Inflammatory macrophage treated with lipopolysaccharide for 1 hour (primary cell): ENCODE measurements around the gene GZMA.
A peak's percentile ranks its signal among the peaks of the same experiment; 100 is the strongest.

Source experiments
- DNase-seq, 2 donors: peaks; one replicate each; pipeline ENCODE4 v3.0.0-alpha.2; 2020 to 2022

Gene GZMA

DNA sequence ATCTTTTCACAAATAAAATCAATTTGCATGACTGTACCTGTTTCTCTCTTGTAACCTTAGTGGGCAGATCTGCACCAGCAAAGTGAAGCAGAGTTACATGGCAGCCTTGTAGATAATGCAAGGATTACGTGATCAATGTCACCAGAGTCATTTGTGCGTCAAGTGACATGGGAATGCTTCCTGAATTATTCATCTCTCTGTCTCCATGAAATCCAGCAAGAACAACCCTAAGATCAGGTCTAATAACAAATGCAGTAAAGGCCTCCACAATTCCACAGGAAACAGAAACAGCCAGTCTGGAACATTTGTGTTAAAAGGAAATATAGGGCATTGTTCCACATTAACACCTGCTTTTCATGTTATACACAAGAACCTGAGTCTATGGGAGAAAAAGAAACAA lies 7.8 kb downstream of the GZMA start:
- DNase-seq: no peak

DNA sequence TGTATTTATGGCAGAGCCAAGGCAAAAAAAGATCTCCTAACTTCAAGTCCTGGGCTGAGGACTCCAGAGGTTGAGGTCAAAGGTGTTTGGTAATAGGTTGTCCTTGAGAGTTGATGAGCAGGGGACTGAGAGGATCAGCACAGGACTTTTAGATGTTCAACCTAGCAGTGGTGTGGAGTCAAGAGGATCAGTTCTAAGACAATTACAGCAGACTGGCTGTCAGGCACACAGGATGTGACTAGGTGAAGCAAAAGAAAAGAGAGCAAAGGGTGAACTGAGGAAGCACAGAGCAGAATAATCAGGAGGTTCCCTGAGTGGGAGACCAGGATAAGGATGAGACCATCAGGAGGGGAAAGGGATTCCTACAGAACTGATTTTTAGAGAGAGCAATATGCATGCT lies 10.9 kb downstream of the GZMA start:
- no peak for DNase-seq

DNA sequence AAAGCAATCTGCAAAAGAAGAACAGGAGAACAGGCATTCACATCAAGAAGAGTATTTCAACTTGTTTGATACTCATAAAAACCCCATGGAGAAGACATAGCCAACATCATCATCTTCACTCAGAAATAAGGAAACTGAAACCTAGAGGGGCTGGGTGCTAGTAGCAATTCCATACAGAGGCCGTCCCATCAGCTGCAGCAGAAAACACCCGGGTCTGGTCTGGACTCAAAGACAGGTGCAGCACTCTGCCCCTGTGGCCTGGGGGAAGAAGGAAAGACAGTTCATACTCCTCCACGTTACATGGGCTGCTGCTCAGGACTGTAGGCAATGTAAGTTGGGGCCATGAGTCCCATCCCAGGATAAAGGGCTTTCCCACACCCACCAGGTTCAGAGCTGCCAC lies 11.6 kb downstream of the GZMA start:
- DNase-seq: no peak

DNA sequence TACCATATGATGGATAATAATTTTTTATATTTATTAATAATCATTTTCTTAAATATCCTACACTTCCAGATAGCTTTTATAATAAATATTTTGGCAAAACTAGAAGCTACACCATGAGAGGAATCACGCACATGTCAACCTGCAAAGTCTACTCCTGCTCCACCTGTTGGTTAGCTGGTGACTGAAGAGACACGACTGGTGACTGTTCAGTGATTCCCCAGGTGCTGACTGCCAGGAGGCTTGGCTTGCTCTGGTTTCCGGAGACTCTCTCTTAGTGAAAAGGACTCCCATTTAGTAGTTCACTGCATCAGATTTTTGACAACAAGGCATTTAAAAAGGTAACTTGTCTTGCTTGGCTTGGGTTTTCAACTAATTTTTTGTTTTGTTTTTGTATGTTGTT lies 20.9 kb downstream of the GZMA start:
- no peak for DNase-seq

DNA sequence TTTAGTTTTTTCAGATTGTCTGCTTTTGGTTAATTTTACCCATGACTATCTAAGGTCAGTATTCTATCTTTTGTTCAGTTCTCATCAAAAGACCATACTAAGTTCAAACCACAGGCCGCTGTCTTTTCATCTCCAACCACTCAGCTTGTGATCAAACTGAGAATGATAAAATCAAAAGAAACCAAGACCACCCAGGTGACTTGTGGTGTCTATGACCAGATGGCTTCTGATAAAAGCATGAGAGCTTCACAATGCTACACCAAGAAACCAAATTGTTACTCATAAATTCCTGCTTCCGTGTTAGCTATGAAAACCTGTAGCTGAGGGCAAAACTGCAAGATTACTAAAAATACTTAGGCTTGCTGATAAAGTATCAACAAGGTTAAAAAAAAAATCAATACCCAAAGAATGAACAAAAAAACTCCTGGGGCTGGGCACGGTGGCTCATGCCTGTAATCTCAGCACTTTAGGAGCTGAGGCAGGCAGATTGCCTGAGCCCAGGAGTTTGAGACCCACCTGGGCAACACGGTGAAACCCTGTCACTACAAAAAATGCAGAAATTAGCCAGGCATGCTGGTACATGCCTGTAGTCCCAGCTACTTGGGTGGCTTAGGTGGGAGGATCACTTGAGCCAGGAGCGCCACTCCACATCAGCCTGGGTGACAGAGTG lies 31.7 kb downstream of the GZMA start:
- DNase-seq: no peak

DNA sequence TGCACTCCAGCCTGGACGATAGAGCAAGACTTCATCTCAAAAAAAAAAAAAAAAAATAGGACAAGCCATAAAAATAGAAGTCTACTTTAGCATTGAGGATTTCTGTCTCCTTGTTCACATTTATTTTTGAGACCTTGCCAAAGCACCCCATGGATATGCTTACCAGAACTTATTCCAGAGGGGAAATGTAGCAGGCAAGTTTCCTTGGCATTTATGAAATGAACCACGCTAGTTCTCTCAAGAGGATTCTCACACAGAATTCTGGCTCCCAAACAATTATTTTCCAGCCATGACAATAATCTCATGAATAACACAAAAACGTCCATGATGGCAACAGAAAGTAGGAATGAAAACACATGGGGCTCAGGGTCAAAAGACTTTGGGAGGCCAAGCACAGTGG lies 34.1 kb downstream of the GZMA start:
- DNase-seq: no peak

DNA sequence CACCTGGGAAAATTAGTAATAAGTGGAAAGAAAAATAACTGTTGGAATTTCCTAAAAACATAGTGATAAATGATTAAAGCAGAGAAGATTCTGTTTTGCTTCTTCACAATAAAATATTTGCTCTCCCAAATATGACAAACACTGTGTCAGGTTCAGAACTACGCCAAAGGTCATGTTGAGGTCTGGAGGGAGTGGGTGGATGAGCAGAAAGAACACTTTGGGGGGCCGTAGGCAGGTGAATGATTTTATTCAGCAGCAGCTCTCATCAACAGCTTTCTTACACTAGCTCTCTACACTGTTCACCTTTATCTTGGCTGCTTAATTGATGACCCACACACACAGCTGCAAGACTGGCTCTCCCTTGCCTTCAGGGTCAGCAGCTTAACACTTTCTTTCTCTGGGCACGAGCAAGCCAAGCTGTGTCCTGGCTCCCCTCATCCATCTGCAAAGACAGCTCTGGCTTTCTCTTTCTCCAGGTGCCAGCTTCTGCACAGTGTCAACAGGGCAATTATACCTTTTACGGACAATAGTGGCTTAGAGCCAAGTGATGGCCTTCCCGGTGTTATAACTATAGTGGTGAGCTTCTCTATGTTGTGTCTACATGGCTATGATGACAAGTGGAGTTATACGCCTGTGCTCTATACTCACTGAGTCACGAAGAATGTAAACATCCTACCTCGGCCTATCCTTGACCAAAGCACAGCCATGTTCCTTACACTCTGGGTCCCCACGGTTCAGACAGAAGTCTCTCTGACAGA lies 38.6 kb downstream of the GZMA start:
- DNase-seq: no peak

DNA sequence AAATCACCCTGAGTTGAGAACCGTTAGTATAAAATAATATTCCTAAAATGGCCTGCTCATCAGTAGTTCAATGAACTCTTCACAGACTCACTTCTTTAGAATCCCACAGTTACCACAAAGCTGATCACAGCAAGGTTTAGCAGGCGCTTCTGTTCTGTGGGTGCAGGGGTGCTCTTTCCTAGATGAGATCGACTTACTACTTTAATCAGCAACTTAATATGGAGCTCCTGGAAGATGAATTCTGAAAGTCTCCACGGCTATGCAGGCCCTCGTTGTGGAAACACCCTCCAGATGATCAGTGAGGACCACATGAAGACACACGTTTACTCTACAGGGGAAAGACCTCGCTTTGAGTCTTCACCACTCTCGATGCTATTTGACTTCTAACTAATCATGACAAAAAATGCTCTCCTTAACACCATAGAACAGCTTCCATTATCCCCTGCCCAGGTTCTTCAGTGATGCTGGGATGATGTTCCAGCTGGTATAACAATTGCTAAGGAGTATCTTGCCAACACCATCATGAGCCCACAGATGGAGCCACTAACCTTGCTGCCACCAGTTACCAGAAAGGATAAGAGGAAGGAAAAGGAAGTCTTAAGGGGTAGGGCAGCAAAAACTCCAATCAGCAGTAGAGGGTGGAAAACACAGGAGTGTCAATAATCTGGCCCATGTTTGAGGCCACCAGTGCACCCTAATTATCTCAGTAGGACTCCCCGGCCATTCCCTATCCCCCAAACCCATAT lies 39.7 kb downstream of the GZMA start:
- DNase-seq: no peak

DNA sequence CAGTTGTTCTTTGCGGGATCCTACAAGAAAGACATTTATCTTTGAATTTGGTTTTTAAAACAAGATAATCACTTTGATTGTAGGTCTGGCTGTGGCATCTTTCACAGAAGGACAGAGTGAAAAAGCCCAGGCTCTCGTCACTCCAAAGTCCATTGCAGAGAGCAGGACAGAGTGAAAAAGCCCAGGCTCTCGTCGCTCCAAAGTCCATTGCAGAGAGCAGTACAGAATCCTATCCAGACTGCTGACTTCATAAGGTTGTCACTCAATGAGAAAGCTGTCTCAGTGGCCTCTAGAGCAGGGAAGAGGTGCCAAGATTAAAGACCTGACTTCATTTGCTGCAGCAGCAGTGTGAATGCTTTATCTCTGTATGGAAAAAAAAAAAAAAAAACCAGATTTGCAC lies 41.2 kb downstream of the GZMA start:
- DNase-seq: no peak

DNA sequence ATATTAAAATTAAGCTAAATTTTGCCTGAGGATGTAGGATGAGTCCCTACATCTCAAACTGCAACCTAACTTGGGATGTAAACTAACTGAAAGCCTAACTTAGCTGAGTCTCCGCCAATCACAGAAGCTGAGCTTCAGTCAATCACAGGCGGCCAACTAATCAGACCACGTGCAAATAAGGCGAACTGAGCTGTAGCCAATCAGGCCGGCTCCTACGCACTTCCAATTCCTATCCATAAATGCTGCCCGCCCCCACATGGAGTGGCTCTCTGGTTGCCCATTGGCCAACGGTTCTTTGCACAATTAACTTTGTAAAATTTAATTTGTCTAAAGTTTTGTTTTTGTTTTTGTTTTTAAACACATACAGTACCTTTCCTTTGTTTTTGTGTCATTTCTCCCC lies 43.6 kb downstream of the GZMA start:
- DNase-seq: no peak

DNA sequence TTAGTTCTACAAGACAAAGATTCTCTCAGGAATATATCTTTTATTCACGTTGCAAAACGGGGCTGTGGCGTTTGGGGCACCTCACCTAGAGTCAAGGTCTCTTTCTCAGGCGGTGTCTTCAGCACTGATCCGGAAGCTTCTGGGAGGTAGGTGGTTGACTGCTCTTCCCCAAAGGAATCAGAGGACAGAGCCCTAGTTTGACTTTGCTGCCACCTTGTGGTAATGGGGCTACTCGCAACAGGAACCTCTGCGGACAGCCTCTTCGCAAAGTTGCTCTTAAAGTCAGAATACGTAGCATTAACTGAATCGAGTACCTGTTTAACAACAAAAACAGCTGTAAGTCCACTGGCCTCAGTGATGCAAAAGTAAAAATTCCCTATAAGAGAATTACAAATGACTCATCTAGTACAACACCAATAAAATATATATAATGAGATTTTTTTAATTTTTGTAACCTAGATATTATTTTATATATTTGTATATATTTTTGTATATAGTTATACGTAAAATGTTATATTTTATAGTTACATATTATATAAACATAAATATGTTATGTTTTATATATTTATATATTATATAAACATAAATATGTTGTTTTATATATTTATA lies 44.2 kb downstream of the GZMA start:
- DNase-seq: peak; percentile 67 to 91

DNA sequence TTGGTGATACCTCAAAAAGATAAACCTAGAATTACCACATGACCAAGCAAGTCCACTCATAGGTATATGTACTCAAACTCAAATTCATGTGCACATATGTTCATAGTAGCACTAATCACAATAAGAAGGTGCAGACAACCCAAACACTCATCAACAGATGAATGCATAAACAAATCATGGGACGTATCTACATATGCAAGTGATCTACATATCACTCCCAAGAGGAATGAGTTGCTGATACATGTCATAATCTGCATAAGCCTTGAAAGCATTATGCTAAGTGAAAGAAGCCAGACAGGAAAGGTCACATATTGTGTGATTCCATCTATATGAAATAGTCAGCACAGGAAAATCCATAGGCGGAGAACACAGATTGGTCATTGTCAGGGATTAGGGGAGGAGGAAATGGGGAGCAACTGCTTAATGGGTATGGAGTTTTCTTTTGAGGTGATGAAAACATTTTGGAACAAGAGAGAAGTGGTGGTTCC lies 46.9 kb downstream of the GZMA start:
- DNase-seq: no peak

DNA sequence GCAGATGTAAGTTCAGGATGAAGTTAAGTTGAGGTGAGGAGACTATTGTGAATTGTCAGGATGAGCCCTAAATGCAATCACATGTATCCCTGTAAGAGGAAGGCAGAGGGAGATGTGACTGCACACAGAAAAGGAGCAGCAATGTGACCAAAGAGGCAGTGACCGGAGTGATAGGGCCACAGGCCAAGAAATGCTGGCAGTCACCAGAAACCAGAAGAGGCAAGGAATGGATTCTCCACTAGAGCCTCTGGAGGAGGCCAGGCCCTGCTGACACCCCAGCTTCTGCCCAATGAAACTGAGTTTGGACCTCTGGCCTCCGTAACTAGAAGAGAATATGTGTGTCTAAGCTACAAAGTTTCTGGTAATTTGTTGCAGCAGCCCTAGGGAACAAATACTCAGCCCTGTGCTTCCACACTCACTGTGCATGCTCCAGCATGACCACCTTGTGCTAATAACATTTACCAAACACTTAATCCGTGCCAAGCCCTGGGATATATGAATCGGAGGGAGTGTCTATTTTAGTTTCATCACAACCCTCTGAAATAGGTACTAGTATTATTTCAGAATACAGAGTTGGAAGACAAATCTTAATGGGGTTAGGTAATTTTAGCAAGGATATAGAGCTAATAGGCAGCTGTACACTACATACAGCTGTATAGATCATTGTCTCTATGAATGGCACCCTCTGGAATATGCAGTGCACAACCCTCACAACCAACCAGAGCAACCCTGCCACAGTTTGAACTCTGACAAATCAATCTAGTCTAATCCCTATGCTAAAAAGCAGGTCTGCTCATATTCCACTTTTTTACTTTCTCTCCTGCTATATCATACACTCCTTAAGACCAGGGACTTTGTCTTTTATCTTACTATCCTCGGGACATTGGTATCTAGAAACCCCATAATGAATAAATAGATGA lies 49.7 kb downstream of the GZMA start:
- DNase-seq: no peak

DNA sequence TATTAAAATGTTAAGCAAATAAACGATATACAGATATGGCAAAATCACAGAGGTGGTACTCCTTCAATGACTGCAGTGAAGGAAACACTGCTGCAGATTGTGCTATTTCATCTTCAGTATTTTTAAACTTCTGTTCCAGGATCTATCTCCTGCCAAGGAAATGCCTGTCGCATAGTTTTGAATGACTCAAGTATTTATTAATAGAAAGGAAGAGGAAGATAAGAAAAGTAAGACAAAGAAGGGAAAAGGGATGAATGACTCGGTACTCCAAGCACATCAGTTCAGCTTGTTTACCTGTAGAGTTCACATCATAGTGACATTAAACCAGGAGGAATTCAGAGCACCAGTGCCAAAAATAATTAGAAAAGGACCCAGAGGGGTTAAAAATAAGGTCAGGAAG lies 52.4 kb downstream of the GZMA start:
- no peak for DNase-seq
